ENCODE measurements around the gene SAFB2. TPM values are rescaled to one million over a fixed set of nuclear protein-coding genes. Genes with fewer than 3 reads are reported as not detected.
A peak's percentile ranks its signal among the peaks of the same experiment; 100 is the strongest.

Gene SAFB2
- total and polyA plus RNA-seq, 9 of the 15 experiments (the other 6 are each of a cell fraction or from before 2014, with no cell fraction given) = 4.5 to 103 (median 47.3) TPM

GRCh38 chr19:5578097-5578846, 44.3 kb downstream of the SAFB2 start (continued):
- no peak for TF ChIP-seq ZBTB49 (CRISPR knock-in tag; IDR thresholded peaks at IDR 0.05; ENCODE audit: borderline replicate concordance)
- TF ChIP-seq ZNF121 (CRISPR knock-in tag; conservative IDR thresholded peaks at IDR 0.05) = no peak
- TF ChIP-seq RB1 (IDR thresholded peaks at IDR 0.05; ENCODE audit: low read depth) = peak; percentile 72
- TF ChIP-seq RAD21 (CRISPR knock-in tag; conservative IDR thresholded peaks at IDR 0.05 in 1 of 2, IDR thresholded peaks at IDR 0.05 in 1 of 2) = peak; percentile 60 to 82
- peak; percentile 49; the same call in 1 of the 2 replicates for TF ChIP-seq POLR2G (IDR thresholded peaks at IDR 0.05; ENCODE audit: low read depth, low read length)
- TF ChIP-seq MAX (CRISPR knock-in tag; IDR thresholded peaks at IDR 0.05) = no peak
- 0 out of 2 replicates have a peak, but pooled peaks have one; percentile 14 for TF ChIP-seq KLF16 (IDR thresholded peaks at IDR 0.05)
- TF ChIP-seq ARID2 (IDR thresholded peaks at IDR 0.05) = no peak
- TF ChIP-seq HBP1 (CRISPR knock-in tag; IDR thresholded peaks at IDR 0.05) = no peak
- TF ChIP-seq ZNF165 (CRISPR knock-in tag; IDR thresholded peaks at IDR 0.05; ENCODE audit: borderline replicate concordance) = no peak
- no peak for TF ChIP-seq RBBP5 (IDR thresholded peaks at IDR 0.05; ENCODE audit: borderline replicate concordance, insufficient read depth, low read length, poor library complexity, severe bottlenecking)
- no peak for TF ChIP-seq NR2F6 (CRISPR knock-in tag; IDR thresholded peaks at IDR 0.05)
- TF ChIP-seq YY1 (IDR thresholded peaks at IDR 0.05; ENCODE audit: borderline replicate concordance in 1 of 3, control insufficient read depth in 1 of 3, extremely low read depth in 1 of 3, insufficient read depth in 3 of 3, insufficient read length in 1 of 3, insufficient replicate concordance in 2 of 3, low read depth in 1 of 3, low read length in 2 of 3) = peak in 1 of 3 experiments; percentile 10
- TF ChIP-seq ZFP91 (CRISPR knock-in tag; IDR thresholded peaks at IDR 0.05) = peak; percentile 64; the same call in 1 of the 2 replicates
- peak; percentile 33; the same call in 1 of the 2 replicates for TF ChIP-seq MYC (IDR thresholded peaks at IDR 0.05; ENCODE audit: low read depth, low read length)
- no peak for TF ChIP-seq MYC (CRISPR knock-in tag; IDR thresholded peaks at IDR 0.05; ENCODE audit: borderline replicate concordance, low read depth)
- TF ChIP-seq NONO (IDR thresholded peaks at IDR 0.05; ENCODE audit: low read depth in 2 of 2, low read length in 1 of 2) = no peak
- TF ChIP-seq SMARCA5 (IDR thresholded peaks at IDR 0.05) = no peak
- TF ChIP-seq RBM25 (IDR thresholded peaks at IDR 0.05; ENCODE audit: low read depth, low read length, severe bottlenecking) = no peak
- TF ChIP-seq TRIM24 (IDR thresholded peaks at IDR 0.05) = no peak
- no peak for TF ChIP-seq ZNF12 (CRISPR knock-in tag; IDR thresholded peaks at IDR 0.05)
- peak; percentile 66 for TF ChIP-seq SMC3 (conservative IDR thresholded peaks at IDR 0.05; ENCODE audit: insufficient read depth, low read depth, low read length)

All from K562 (cell line).